ENCODE results near the gene CDC42SE2. TPM values are rescaled to one million over a fixed set of nuclear protein-coding genes. Genes with fewer than 3 reads are reported as not detected.
"Not testable (repeated sequence)": the region's sequence is repeated elsewhere in the genome, so short reads cannot be mapped to it uniquely, and the experiment has no call there.

The CDC42SE2 gene
- total RNA-seq, 1 donor from 2014 or later = 11.6 TPM

- ATAC-seq = no peak
- DNase-seq (ENCODE audit: missing footprints) = no peak
- intact Hi-C loops (cut with DNase I) = no loop called here
Measured at GRCh38 chr5:131245948-131246347, 17.9 kb upstream of the CDC42SE2 start.

GRCh38 chr5:131246504-131246903 lies 17.3 kb upstream of the CDC42SE2 start:
- ATAC-seq (no peak), DNase-seq (ENCODE audit: missing footprints) (no peak)
- intact Hi-C loops (cut with DNase I) = no loop called here

DNA sequence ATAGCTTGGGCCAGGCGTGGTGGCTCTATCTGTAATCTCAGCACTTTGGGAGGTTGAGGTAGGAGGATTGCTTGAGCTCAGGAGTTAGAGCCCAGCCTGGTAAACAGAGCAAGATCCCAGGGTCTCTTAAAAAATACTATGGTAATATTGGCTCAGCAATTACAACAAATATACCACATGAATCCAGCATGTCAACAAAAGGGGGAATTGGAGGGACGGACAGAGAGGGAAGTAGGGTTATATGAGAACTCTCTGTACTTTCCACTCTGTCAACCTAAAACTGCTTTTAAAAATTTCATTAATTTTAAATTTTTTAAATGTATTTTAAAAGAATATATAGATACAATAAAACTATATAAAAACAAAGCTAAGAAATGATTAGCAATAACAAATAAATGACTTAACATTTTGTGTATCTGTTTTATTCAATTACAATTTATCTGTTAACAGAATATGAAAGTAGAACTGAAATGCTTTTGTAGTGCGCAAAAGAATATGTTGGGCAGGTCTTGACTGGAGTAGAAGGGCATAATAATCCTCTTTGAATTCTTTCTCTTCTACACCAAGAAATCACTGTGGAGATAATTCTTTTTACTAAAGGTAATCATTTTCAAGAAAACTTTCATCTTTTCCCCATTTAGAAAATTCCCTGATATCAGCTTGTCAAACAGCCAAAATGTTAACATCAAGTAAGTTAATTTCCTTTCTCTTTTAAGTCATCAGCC lies 12.9 kb upstream of the CDC42SE2 start:
- intact Hi-C loops (cut with DNase I) = no loop called here
- DNase-seq (ENCODE audit: missing footprints) (no peak), ATAC-seq (no peak)

DNA sequence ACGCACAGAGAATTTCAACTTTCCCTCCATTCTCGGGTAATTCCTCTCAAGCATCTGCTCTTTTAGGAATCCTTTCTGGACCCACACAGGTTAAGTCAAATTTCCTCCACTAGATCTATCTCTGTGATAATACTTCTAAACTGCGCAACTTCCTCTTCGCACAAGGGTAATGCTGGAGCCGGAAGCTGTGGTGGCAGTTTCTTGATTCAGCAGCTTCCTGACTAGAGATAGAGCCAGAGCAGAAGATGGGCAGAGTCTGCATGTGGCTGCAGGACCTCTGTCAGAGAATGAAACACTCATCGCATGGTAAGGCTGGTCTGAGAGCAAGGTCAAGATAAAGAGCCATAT lies 11.1 kb upstream of the CDC42SE2 start:
- intact Hi-C loops (cut with DNase I) = no loop called here
- ATAC-seq (peak; percentile 79), DNase-seq (ENCODE audit: missing footprints) (peak; percentile 84)

GRCh38 chr5:131254025-131254424 lies 9.8 kb upstream of the CDC42SE2 start:
- intact Hi-C loops (cut with DNase I); ATAC-seq; DNase-seq (ENCODE audit: missing footprints): not testable (repeated sequence)

GRCh38 chr5:131254741-131255140 lies 9.1 kb upstream of the CDC42SE2 start:
- no peak for DNase-seq (ENCODE audit: missing footprints)
- intact Hi-C loops (cut with DNase I) = no loop called here
- no peak for ATAC-seq

DNA sequence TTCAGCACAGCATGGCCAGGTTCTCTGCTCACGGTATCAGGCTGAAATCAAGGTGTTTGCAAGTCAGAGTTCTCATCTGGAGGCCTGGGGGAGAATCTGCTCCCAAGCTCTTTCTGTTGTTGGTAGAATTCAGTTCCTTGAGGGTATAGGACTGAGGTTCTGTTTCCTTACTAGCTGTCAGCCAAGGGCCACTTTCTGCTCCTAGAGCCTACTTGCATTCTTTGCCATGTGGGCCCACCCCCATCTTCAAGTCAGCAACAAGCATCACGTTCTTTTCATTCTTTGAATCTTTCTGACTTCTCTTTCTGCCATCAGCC lies 7.4 kb upstream of the CDC42SE2 start:
- ATAC-seq (no peak), DNase-seq (ENCODE audit: missing footprints) (no peak)
- intact Hi-C loops (cut with DNase I) = no loop called here

DNA sequence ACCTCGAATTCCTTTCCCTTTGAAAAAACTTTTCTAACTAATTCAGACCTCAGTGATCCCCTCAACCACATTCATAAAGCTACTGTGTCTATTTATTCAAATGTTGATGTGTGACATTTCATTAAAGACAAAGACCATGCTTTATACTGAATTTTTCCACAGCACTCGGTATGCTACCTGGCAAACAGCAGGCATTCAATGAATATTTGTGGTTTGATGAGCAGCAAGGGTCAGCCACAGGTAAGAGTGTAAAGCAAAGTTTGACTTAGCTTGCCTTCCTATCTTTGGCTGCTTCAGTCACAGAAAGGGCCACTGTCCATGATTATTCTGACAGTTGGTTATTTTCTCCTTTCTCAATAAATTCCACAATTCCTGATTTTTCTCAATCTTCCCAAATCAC lies 5.1 kb upstream of the CDC42SE2 start:
- DNase-seq (ENCODE audit: missing footprints) (no peak), ATAC-seq (no peak)
- intact Hi-C loops (cut with DNase I) = no loop called here

DNA sequence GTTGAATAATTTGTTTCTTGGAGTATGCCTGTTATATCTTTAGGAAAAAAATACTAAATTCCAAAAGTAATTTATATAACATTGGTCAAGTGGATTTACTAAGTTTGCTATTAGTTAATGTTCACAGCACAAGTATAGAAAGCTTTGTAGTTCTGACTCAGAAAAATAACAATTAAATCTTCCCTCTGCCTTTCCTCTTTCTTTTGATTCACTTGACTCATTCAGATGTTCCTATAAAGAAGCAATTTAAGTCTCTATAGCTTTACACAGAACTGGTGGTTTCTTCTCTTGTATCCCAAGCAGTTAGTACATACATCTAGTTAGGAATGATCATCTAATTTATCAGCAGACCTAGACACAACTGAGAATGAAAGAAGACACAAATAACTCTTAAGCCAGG lies 4.5 kb upstream of the CDC42SE2 start:
- intact Hi-C loops (cut with DNase I) = no loop called here
- no peak for DNase-seq (ENCODE audit: missing footprints)
- no peak for ATAC-seq

DNA sequence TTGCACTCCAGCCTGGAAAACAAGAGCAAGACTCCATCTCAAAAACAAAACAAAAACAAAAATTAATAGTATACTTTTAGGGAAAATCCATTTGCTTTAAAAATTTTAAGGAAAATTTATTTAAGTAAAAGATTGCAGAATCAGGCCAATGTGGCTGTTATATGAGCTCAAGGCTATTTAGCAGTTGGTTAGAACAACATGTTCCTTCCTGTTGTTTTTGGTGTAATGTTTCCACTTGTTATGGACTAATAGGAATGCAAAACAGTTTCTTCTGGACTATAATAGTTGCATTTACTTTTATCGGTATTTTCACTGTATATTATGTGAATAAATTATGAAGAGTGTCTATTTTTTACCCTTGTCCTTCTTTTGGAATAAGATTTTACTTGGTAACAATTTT lies 3.0 kb upstream of the CDC42SE2 start:
- ATAC-seq (no peak), DNase-seq (ENCODE audit: missing footprints) (no peak)
- intact Hi-C loops (cut with DNase I) = loop anchor here (5.0 to 10.0 kb wide), 2 partner anchors 114 to 156 kb away; no protein-coding TSS in a partner anchor

DNA sequence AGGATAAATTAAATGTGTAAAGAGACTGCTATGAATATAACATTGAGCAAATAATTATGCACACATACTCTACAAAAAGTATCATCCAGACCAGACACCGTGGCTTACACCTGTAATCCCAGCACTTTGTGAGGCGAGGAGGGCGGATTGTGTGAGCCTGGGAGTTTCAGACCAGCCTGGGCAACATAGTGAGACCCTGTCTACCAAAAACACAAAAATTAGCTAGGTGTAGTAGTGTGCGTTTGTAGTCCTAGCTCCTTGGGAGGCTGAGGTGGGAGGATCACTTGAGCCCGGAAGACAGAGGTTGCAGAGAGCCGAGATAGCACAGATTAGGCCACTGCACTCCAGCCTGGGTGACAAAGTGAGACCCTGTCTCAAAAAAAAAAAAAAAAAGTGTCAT lies 2.4 kb upstream of the CDC42SE2 start:
- no peak for ATAC-seq
- DNase-seq (ENCODE audit: missing footprints) = no peak
- intact Hi-C loops (cut with DNase I) = loop anchor here (5.0 to 10.0 kb wide), 2 partner anchors 113 to 156 kb away; no protein-coding TSS in a partner anchor

- intact Hi-C loops (cut with DNase I) = loop anchor here (5.0 to 10.0 kb wide), 2 partner anchors 112 to 154 kb away; no protein-coding TSS in a partner anchor
- ATAC-seq (no peak), DNase-seq (ENCODE audit: missing footprints) (no peak)
Measured at GRCh38 chr5:131262953-131263541, 806 bp upstream of the CDC42SE2 start.

GRCh38 chr5:131264451-131265099 lies 722 bp downstream of the CDC42SE2 start:
- ATAC-seq (peak; percentile 11), DNase-seq (ENCODE audit: missing footprints) (peak; percentile 67)
- intact Hi-C loops (cut with DNase I) = loop anchor here (1.0 to 10.0 kb wide), 3 partner anchors 100 to 153 kb away; no protein-coding TSS in a partner anchor

- ATAC-seq = no peak
- intact Hi-C loops (cut with DNase I) = loop anchor here (10.0 kb wide), 1 partner anchor 109 kb away; no protein-coding TSS in a partner anchor
Measured at GRCh38 chr5:131265311-131265803, 1.5 kb downstream of the CDC42SE2 start.

DNA sequence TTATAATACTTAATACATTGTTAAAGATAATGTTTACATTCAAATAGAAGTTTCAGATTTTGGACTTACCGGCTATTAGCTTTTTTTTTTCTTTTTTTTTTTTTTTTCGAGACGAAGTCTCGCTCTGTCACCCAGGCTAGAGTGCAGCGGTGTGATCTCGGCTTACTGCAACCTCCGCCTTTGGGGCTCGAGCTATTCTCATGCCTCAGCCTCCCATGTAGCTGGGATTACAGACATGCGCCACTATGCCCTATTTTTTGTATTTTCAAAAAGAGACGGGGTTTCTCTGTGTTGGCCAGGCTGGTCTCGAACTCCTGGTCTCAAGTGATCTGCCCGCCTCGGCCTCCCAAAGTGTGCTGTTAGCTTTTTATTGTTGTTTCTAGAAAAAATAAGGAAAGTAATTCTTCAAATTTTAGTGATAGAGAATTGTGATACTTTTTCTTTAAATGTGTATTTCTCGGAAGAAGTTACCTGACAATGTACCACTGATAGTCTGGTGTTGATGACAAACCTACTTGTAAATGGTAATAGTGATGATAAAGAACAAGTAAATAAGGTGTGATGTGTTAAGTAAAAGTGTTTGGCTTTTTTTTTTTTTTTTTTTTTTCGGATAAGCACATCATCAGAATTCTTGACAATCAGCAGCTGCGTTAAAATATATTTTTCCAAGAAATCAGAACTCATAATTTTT lies 2.7 kb downstream of the CDC42SE2 start:
- ATAC-seq (no peak), DNase-seq (ENCODE audit: missing footprints) (no peak)
- intact Hi-C loops (cut with DNase I) = loop anchor here (10.0 kb wide), 1 partner anchor 108 kb away; no protein-coding TSS in a partner anchor

More at GRCh38 chr5:131265311-131265803, 1.5 kb downstream of the CDC42SE2 start:
- DNase-seq (ENCODE audit: missing footprints) = no peak

DNA sequence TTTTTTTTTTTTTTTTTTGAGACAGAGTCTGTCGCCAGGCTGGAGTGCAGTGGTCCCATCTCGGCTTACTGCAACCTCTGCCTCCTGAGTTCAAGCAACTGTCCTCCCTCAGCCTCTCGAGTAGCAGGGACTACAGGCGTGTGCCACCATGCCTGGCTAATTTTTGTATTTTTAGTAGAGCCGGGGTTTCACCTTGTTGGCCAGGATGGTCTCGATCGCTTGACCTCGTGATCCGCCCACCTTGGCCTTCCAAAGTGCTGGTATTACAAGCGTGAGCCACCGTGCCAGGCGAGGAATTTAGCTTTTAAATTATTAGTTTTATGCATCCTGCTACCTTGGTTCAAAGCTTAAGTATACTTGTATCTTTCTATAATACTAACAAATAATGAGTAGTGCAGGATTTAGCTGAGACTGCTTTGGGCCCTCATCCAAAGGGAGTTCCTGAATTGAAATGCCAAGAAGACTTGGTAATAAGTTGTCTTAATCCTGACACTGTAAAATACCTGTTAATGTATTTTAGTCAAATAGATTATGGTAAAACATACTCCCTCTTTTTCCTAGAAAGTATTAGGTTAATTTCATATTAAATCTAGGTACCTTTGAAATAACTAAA lies 5.0 kb downstream of the CDC42SE2 start:
- intact Hi-C loops (cut with DNase I) = loop anchor here (10.0 kb wide), 1 partner anchor 106 kb away; no protein-coding TSS in a partner anchor
- DNase-seq (ENCODE audit: missing footprints) (no peak), ATAC-seq (no peak)

GRCh38 chr5:131270809-131271208 lies 7.0 kb downstream of the CDC42SE2 start:
- ATAC-seq (no peak), DNase-seq (ENCODE audit: missing footprints) (no peak)
- intact Hi-C loops (cut with DNase I) = no loop called here

DNA sequence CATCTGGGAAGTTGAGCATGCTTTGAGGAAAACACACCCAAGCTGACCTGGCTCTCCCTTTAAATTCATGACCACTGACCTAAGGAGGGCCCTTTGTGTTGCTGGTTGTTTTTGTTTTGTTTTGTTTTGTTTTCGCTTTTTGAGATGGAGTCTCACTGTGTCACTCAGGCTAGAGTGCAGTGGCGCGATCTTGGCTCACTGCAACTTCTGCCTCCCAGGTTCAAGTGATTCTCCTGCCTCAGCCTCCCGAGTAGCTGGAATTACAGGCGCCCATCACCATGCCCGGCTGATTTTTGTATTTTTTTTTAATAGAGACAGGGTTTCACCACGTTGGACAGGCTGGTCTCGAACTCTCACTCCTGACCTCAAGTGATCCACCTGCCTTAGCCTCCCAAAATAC lies 8.0 kb downstream of the CDC42SE2 start:
- not testable (repeated sequence) for ATAC-seq

DNA sequence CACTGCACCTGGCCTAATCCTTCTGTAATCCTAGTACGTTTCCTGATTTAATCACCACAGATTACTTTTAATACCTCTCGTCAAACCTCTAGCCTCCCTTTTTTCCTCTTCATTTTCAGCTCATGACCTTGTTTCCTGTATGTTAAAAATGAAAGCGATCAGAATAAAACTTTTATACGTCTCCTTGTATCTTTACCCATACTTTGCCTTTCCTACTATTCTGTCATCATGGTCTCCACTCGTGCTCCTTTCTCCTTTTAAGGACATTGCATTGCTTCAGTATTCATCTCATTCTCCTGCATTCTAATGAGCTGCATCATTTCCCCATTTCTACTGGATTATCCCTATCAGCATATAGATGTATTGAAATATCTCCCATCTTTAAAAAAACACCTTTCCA lies 8.5 kb downstream of the CDC42SE2 start:
- intact Hi-C loops (cut with DNase I) = no loop called here
- DNase-seq (ENCODE audit: missing footprints) (no peak), ATAC-seq (no peak)

More for the DNA sequence above, 8.0 kb downstream of the CDC42SE2 start:
- DNase-seq (ENCODE audit: missing footprints); intact Hi-C loops (cut with DNase I): not testable (repeated sequence)
